Measurements from ENCODE around the gene SORL1.

GRCh38 chr11:121469910-121470309 is 17.8 kb downstream of the SORL1 start:
- no peak for TF ChIP-seq EGR1 (IDR thresholded peaks at IDR 0.05)
- no peak for TF ChIP-seq USF1 (IDR thresholded peaks at IDR 0.05)
- no peak for TF ChIP-seq CREB1 (IDR thresholded peaks at IDR 0.05; ENCODE audit: low read depth)
- no peak for TF ChIP-seq CEBPB (IDR thresholded peaks at IDR 0.05)
- TF ChIP-seq TAF1 (IDR thresholded peaks at IDR 0.05; ENCODE audit: low read depth) = no peak
- TF ChIP-seq FOXM1 (IDR thresholded peaks at IDR 0.05; ENCODE audit: borderline replicate concordance, low read depth) = no peak
